NCI-H69 (cell line): ENCODE data around the gene EML1.

Source experiments
- DNase-seq: peaks from one replicate; lab custom pipeline; 2025; lab: John Stamatoyannopoulos, UW

Gene EML1

GRCh38 chr14:99966037-99966835 lies 173.0 kb downstream of the EML1 start:
- no peak for DNase-seq

GRCh38 chr14:99966912-99967311 lies 173.7 kb downstream of the EML1 start:
- no peak for DNase-seq

GRCh38 chr14:99968191-99968920 lies 175.1 kb downstream of the EML1 start:
- DNase-seq = no peak

DNA sequence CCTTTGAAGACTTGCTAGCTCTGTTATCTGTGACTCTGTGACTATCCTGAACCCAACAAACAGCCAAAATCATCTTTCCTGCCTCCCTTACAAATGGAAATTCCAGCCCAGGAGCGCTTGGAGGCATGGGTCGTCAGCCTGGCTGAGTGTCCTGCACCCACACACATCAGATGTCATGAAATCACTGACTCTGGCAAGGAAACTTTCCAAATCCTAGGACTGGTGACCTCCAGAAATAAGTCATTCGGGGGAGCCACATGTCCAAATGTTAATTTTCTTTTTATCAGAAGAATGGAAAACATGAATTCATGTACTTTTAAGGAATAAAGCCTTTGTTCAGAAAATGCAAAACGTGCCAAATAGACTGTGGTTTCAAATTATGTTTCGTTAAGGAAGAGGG lies 175.7 kb downstream of the EML1 start:
- no peak for DNase-seq

DNA sequence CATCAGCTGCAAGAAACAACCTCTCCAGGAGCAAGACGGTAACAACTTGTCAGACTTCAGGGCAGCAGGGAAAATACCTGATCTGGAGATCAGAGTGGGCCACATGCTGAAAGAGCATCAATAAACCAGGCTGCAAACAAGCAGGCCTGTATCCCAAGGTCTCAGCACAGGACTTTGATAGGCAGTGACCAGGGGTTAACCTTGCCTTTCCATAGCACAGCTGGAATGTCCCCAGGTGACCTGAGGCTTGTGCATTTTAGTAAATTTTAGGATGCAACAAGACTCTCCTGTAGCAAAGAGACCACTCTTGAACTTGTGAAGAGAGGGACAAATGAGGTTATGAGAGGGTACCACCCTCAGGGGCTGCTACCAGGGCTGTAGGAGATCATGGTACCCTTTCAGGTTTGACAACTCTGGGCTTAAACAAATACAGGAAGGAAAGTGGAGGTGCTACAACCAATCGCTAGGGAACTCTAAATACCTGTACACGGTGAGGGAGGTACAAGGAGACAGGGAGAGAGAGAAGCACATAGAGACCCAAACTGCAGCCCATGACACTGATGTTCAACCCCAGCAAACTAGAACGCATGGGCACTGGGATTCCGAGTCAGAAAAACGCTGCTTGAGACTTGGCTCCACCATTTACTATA lies 176.6 kb downstream of the EML1 start:
- DNase-seq = no peak

DNA sequence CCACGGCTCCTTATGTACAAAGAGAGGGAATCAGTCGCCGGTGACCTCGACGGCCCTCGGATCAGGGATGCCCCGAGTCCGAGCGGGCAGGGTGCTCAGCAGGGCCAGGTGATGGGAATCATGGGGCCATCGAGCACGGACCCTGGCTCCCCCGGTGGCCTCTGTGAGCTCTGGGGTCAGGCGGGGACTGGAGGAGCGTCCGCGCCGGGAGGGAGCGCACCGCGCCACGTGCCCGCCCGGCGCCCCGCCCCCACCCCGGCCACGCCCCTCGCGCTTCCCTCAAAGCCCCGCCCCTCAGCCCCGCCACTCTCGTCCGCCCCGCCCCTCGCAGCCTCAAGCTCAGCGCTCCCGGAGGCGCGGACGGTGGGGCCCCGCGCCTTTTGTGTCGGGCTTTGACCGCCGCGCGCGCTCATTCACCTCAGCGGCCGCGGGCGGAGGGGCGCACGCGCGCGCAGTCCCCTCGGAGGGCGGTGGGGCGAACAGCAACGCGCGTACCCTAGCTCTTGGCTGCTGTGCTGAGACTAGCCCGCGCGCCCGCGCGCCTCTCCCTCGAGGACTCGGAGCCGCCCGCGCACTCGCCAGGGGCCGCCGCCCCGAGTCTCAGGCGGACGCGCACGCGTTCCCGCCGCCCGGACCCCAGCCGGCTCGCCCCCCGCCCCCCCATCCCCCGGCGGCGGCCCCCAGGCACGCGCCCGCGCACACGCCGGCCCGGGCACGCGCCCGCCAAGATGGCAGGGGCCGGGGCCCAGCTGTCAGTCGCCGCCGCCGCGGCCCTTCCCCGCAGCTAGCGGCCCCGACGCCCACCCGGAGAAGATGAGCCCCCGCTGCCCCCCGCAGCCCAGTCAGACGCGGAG lies 178.1 kb downstream of the EML1 start:
- peak; percentile 97 for DNase-seq

DNA sequence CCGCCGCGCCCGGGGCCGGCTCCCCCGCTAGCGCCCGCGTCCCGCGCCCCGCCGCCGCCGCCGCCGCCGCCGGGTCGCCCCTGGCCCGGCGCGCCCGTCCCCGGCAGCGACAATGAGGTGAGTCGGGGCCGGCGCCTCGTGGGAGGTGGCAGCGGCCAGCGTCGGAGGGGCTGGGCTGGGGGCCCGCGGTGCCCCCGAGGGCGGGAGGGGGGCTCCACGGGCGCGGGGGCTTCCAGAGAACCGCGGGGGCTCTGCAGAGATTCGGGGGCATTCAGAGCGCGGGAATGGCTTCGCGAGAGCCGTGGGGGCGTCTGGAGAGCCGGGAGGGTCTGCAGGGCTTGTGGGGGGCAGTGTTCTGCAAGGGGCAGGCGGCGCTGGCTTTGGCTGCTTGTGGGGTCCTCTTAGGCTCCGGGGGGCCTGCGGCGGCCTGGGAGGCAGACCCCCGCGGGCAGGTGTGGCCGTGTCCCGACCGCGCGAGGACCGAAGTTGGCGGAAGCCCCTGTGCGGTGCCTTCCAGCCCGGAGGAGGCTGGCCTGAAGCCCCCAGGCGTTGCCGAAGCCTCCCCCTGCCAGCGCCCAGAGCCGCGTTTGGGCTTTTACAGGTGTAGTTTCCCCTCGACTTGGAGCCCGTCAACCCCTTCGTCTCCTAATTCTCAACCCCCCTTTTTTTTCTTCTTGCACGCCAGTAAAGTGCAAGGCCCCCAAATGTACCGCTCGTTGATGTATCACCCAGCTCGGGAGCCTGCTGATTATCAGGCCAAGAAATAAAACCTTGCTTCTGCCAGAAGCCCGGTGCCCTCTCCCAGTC lies 178.9 kb downstream of the EML1 start:
- DNase-seq = peak; percentile 78

- DNase-seq = no peak
These were observed 179.7 kb downstream of the EML1 start for GRCh38 chr14:99972748-99973466.

- DNase-seq = no peak
These were observed 182.0 kb downstream of the EML1 start for GRCh38 chr14:99975190-99975589.

GRCh38 chr14:99976021-99976420 lies 182.8 kb downstream of the EML1 start:
- no peak for DNase-seq

DNA sequence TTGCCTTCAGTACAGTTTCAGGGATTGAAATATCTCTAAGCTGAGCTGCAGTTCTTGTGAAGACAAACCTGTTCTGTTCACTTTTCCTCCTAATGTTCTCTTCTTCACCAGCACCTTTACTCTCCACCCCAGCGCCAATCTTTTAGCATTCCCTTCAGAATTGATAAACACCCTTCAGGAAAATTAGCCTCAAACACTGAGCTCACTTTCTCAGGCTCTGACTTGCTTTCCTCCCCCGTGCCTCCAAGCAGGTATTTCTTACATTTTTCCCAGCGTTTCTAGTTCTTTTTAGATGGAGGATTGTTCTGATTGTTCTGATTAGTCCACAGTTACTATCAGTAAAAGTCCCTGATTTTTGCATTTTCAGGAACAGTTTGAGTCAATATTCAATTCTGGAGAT lies 183.5 kb downstream of the EML1 start:
- DNase-seq = no peak

DNA sequence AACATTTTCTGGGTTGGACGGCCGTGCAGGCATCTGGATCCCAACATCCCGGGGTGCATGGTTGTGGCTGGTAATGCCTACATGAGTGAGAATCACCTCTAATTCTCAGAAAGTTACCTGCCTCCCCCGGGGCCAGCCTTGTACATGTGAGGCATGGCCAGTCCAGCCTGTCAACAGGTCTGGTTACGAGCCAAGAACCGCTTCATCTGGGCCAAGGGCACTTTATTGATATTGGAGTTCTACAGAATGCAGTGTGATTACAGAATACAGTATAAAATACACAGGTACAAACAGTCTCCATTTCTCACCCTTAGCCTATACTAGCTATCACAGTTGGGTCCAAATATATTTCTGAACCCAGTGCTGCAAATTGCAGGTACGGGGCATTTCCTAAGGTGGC lies 187.1 kb downstream of the EML1 start:
- peak; percentile 63 for DNase-seq

DNA sequence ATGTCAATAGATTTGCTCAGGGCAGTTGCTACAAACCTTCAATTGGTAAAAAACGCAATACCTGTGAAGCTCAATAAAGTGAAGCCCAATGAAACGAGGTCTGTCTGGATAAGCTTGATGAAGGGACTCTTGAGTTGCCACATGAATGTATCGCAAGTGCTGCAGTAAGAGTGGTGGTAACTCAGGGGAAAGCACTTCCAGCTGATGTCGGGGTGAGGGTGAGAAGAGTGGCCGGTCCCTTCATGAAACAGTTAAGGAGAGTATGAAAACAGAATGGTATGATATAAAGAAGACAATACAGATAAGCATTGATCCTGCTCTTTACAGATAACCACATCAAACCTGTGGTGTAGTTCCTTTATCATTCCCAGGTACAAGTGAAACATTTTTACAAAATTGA lies 188.6 kb downstream of the EML1 start:
- no peak for DNase-seq

DNA sequence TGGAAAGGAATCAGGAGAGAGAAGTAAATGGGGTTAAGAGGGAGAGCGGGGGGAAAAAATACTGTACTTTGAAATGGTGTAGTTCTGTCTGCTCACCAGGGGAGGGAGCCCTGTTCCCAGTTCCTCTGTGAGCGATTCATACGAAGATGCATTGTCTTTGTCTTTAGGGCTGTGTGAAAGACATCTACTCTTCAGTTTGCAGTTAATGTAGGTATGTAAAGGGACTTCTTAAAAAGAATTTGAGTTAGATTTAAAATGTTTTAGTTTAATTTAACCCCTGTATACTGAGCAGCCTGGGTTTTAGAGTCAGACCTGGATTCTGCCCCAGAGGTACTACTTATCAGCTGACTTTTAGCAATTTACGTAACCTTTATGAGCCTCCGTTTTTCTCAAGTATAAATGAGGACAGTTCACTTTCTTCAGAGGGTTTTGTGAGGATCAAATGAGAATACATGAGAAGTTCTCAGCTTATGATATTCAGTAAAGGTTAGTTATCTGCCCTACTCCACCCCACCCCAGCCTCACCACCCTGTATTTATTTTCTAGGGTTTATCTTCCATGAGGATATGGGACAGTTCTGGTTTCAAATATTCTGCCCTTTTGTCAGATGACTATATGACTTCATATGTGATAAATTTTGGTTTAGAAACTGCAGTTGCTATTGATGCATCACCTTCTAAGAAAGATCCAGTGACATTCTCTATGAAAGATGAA lies 189.5 kb downstream of the EML1 start:
- peak; percentile 78 for DNase-seq

- no peak for DNase-seq
These were observed 190.2 kb downstream of the EML1 start for GRCh38 chr14:99983251-99984015.

GRCh38 chr14:99984036-99984435 lies 190.8 kb downstream of the EML1 start:
- DNase-seq = no peak

GRCh38 chr14:99986396-99986795 lies 193.2 kb downstream of the EML1 start:
- DNase-seq = no peak

GRCh38 chr14:99989032-99989431 lies 195.8 kb downstream of the EML1 start:
- no peak for DNase-seq
